Measurements from ENCODE around the gene TSC22D3.

GRCh38 chrX:107669885-107670628 lies 105.5 kb downstream of the TSC22D3 start:
- no peak for TF ChIP-seq CTCF (conservative IDR thresholded peaks at IDR 0.05; ENCODE audit: low read length)
- TF ChIP-seq EZH2phosphoT487 (IDR thresholded peaks at IDR 0.05; ENCODE audit: borderline replicate concordance, low read depth, low read length): no peak
